ENCODE results near the gene DYNC2LI1. TPM values are rescaled to one million over a fixed set of nuclear protein-coding genes. Genes with fewer than 3 reads are reported as not detected.

Gene DYNC2LI1
- total RNA-seq, 2 experiments from 2014 or later, result 13.6 to 17.7 TPM

GRCh38 chr2:43841949-43842865 is 68.4 kb downstream of the DYNC2LI1 start:
- Histone ChIP-seq H3K36me3 (ENCODE audit: insufficient read depth, low read length) (no peaks in the 10 kb centered on the region), H3K27ac (ENCODE audit: low read depth, low read length, poor library complexity, severe bottlenecking) (no peak overlapping the region), H3K9me3 (ENCODE audit: low read length) (no peaks in the 10 kb centered on the region), H3K4me2 (ENCODE audit: low read length) (no peak overlapping the region), H3K4me3 (ENCODE audit: low read depth, low read length, poor library complexity, severe bottlenecking) (no peak overlapping the region), H4K20me1 (ENCODE audit: insufficient read depth, low read length) (no peaks in the 10 kb centered on the region), H3K79me2 (ENCODE audit: insufficient read depth, low read depth, low read length) (no peaks in the 10 kb centered on the region), H3K4me1 (ENCODE audit: insufficient read depth, low read length, poor library complexity, severe bottlenecking) (no peaks in the 10 kb centered on the region), H2AFZ (ENCODE audit: low read length) (no peak overlapping the region), H3K9me2 (ENCODE audit: insufficient read depth, low read length) (no peaks in the 10 kb centered on the region)
- BruUV-seq (replicated peaks), result no TSS peak
- ChIA-PET POLR2A (no interaction called here), CTCF (ENCODE audit: unreplicated experiment) (no interaction called here)
- DNase-seq (ENCODE audit: low spot score), result no peak
- intact Hi-C loops (cut with micrococcal nuclease; ENCODE audit: unreplicated experiment), result no loop called here
- no peak for TF ChIP-seq EZH2phosphoT487 (IDR thresholded peaks at IDR 0.05; ENCODE audit: borderline replicate concordance, low read depth, low read length)
- TF ChIP-seq CTCF (conservative IDR thresholded peaks at IDR 0.05; ENCODE audit: low read length), result no peak

GRCh38 chr2:43842866-43843226 is 69.0 kb downstream of the DYNC2LI1 start:
- no peaks in the 10 kb centered on the region for H3K36me3 ChIP-seq (ENCODE audit: insufficient read depth, low read length)
- POLR2A ChIA-PET, result no interaction called here
- intact Hi-C loops (cut with micrococcal nuclease; ENCODE audit: unreplicated experiment), result no loop called here
- H3K4me2 ChIP-seq (ENCODE audit: low read length), result no peak overlapping the region
- no peaks in the 10 kb centered on the region for H4K20me1 ChIP-seq (ENCODE audit: insufficient read depth, low read length)
- no peak overlapping the region for H2AFZ ChIP-seq (ENCODE audit: low read length)
- no peaks in the 10 kb centered on the region for H3K4me1 ChIP-seq (ENCODE audit: insufficient read depth, low read length, poor library complexity, severe bottlenecking)
- no peak for DNase-seq (ENCODE audit: low spot score)
- H3K27ac ChIP-seq (ENCODE audit: low read depth, low read length, poor library complexity, severe bottlenecking), result no peak overlapping the region
- H3K9me2 ChIP-seq (ENCODE audit: insufficient read depth, low read length), result no peaks in the 10 kb centered on the region
- CTCF ChIA-PET (ENCODE audit: unreplicated experiment), result no interaction called here
- no TSS peak for BruUV-seq (replicated peaks)
- no peaks in the 10 kb centered on the region for H3K79me2 ChIP-seq (ENCODE audit: insufficient read depth, low read depth, low read length)
- TF ChIP-seq CTCF (conservative IDR thresholded peaks at IDR 0.05; ENCODE audit: low read length), result no peak
- TF ChIP-seq EZH2phosphoT487 (IDR thresholded peaks at IDR 0.05; ENCODE audit: borderline replicate concordance, low read depth, low read length), result no peak
- H3K4me3 ChIP-seq (ENCODE audit: low read depth, low read length, poor library complexity, severe bottlenecking), result no peak overlapping the region
- no peaks in the 10 kb centered on the region for H3K9me3 ChIP-seq (ENCODE audit: low read length)

- BruUV-seq (replicated peaks), result no TSS peak
- no peak for DNase-seq (ENCODE audit: low spot score)
- ChIA-PET CTCF (ENCODE audit: unreplicated experiment) (no interaction called here), POLR2A (interaction anchor here (0.7 kb wide), 2 partner anchors 23 to 189 kb away, joined by 3 read pairs; no protein-coding TSS in a partner anchor)
- no peak for TF ChIP-seq CTCF (conservative IDR thresholded peaks at IDR 0.05; ENCODE audit: low read length)
- no peak for TF ChIP-seq EZH2phosphoT487 (IDR thresholded peaks at IDR 0.05; ENCODE audit: borderline replicate concordance, low read depth, low read length)
- H3K36me3 ChIP-seq (ENCODE audit: insufficient read depth, low read length), result no peaks in the 10 kb centered on the region
- no peak overlapping the region for H3K4me2 ChIP-seq (ENCODE audit: low read length)
- no peaks in the 10 kb centered on the region for H3K9me2 ChIP-seq (ENCODE audit: insufficient read depth, low read length)
- no peaks in the 10 kb centered on the region for H3K9me3 ChIP-seq (ENCODE audit: low read length)
- H2AFZ ChIP-seq (ENCODE audit: low read length), result no peak overlapping the region
- intact Hi-C loops (cut with micrococcal nuclease; ENCODE audit: unreplicated experiment), result no loop called here
- no peak overlapping the region for H3K4me3 ChIP-seq (ENCODE audit: low read depth, low read length, poor library complexity, severe bottlenecking)
- H3K27ac ChIP-seq (ENCODE audit: low read depth, low read length, poor library complexity, severe bottlenecking), result no peak overlapping the region
- no peaks in the 10 kb centered on the region for H4K20me1 ChIP-seq (ENCODE audit: insufficient read depth, low read length)
- no peaks in the 10 kb centered on the region for H3K4me1 ChIP-seq (ENCODE audit: insufficient read depth, low read length, poor library complexity, severe bottlenecking)
- no peaks in the 10 kb centered on the region for H3K79me2 ChIP-seq (ENCODE audit: insufficient read depth, low read depth, low read length)
Measured at GRCh38 chr2:43845181-43845580, 71.3 kb downstream of the DYNC2LI1 start.

Measured in OCI-LY7 (cell line).